Measurements from ENCODE around the gene ABCC12. TPM values are rescaled to one million over a fixed set of nuclear protein-coding genes. Genes with fewer than 3 reads are reported as not detected.

ABCC12 gene
- total RNA-seq, 2 donors from 2014 or later, result not detected

- TF ChIP-seq CTCF (IDR thresholded peaks at IDR 0.05), result no peak
- no peak for DNase-seq
Observed at GRCh38 chr16:48124266-48124665, 31.5 kb downstream of the ABCC12 start.

GRCh38 chr16:48123104-48123788, 32.5 kb downstream of the ABCC12 start:
- Histone ChIP-seq H3K4me1 (no peaks in the 10 kb centered on the region), H3K4me3 (no peak overlapping the region), H3K27ac (no peak overlapping the region), H3K9ac (ENCODE audit: low read depth in 2 of 2, low read length in 2 of 2) (no peak overlapping the region), H3K9me3 (no peaks in the 10 kb centered on the region), H3K27me3 (no peaks in the 10 kb centered on the region), H3K36me3 (no peaks in the 10 kb centered on the region)
- intact Hi-C loops (cut with DNase I), result no loop called here
- TF ChIP-seq CTCF (IDR thresholded peaks at IDR 0.05), result no peak
- DNase-seq, result no peak

More at GRCh38 chr16:48124266-48124665, 31.5 kb downstream of the ABCC12 start:
- H3K27me3 ChIP-seq, result no peaks in the 10 kb centered on the region
- H3K4me1 ChIP-seq, result no peaks in the 10 kb centered on the region
- H3K36me3 ChIP-seq, result no peaks in the 10 kb centered on the region
- H3K4me3 ChIP-seq, result no peak overlapping the region
- H3K9me3 ChIP-seq, result no peaks in the 10 kb centered on the region
- no peak overlapping the region for H3K27ac ChIP-seq
- intact Hi-C loops (cut with DNase I), result no loop called here
- no peak overlapping the region for H3K9ac ChIP-seq (ENCODE audit: low read depth in 2 of 2, low read length in 2 of 2)

- H3K27me3 ChIP-seq, result no peaks in the 10 kb centered on the region
Observed at GRCh38 chr16:48121276-48121675, 34.5 kb downstream of the ABCC12 start.

GRCh38 chr16:48118841-48119240, 37.0 kb downstream of the ABCC12 start:
- H3K36me3 ChIP-seq, result no peaks in the 10 kb centered on the region
- H3K9me3 ChIP-seq, result no peaks in the 10 kb centered on the region
- TF ChIP-seq CTCF (IDR thresholded peaks at IDR 0.05), result no peak
- intact Hi-C loops (cut with DNase I), result loop anchor here (10.0 kb wide), 1 partner anchor 974 kb away; the partner anchor contains the start of gene NETO2
- H3K4me3 ChIP-seq, result no peak overlapping the region
- H3K27me3 ChIP-seq, result no peaks in the 10 kb centered on the region
- no peaks in the 10 kb centered on the region for H3K4me1 ChIP-seq
- no peak overlapping the region for H3K27ac ChIP-seq
- DNase-seq, result no peak
- no peak overlapping the region for H3K9ac ChIP-seq (ENCODE audit: low read depth in 2 of 2, low read length in 2 of 2)

More at GRCh38 chr16:48121276-48121675, 34.5 kb downstream of the ABCC12 start:
- Histone ChIP-seq H3K27ac (no peak overlapping the region), H3K9ac (ENCODE audit: low read depth in 2 of 2, low read length in 2 of 2) (no peak overlapping the region), H3K36me3 (no peaks in the 10 kb centered on the region), H3K4me1 (no peaks in the 10 kb centered on the region), H3K4me3 (no peak overlapping the region), H3K9me3 (no peaks in the 10 kb centered on the region)
- no peak for DNase-seq
- intact Hi-C loops (cut with DNase I), result no loop called here
- TF ChIP-seq CTCF (IDR thresholded peaks at IDR 0.05), result no peak

- DNase-seq, result peak; percentile 29
- H3K27ac ChIP-seq, result no peak overlapping the region
- H3K36me3 ChIP-seq, result no peaks in the 10 kb centered on the region
- no peaks in the 10 kb centered on the region for H3K27me3 ChIP-seq
- TF ChIP-seq CTCF (IDR thresholded peaks at IDR 0.05), result peak; percentile 38
- H3K4me1 ChIP-seq, result no peaks in the 10 kb centered on the region
- no peak overlapping the region for H3K9ac ChIP-seq (ENCODE audit: low read depth in 2 of 2, low read length in 2 of 2)
- intact Hi-C loops (cut with DNase I), result loop anchor here (10.0 kb wide), 1 partner anchor 973 kb away; the partner anchor contains the start of gene NETO2
- no peak overlapping the region for H3K4me3 ChIP-seq
- H3K9me3 ChIP-seq, result no peaks in the 10 kb centered on the region
Observed at GRCh38 chr16:48117217-48118105, 38.3 kb downstream of the ABCC12 start.
